Prostate gland (tissue), 2 donors: Measurements from ENCODE around the gene SLC16A8. TPM values are rescaled to one million over a fixed set of nuclear protein-coding genes. Genes with fewer than 3 reads are reported as not detected.

Experiments
- DNase-seq: peaks from one replicate; pipeline ENCODE4 v3.0.0-alpha.2; 2019; ENCODE audit warnings: low spot score
- H3K27ac ChIP-seq, 2 donors: fragments of 200-600 bp; sonication (generic); 2 replicates each; pipeline ENCODE4 v1.5.1; 2017 to 2019
- H3K27me3 ChIP-seq: fragments of 200-600 bp; sonication (generic); replicated peaks from 2 replicates; pipeline ENCODE4 v1.5.1; 2019; ENCODE audit not compliant: insufficient read depth
- H3K36me3 ChIP-seq, 2 donors: fragments of 200-600 bp; sonication (generic); 1 replicate in 1 of 2; 2 replicates in 1 of 2; pipeline versions ENCODE4 v1.5.1 to v1.8.1; 2017 to 2019
- H3K4me1 ChIP-seq: fragments of 200-600 bp; sonication (generic); replicated peaks from 2 replicates; pipeline ENCODE4 v1.5.1; 2019
- H3K4me3 ChIP-seq, 2 donors: fragments of 200-600 bp; sonication (generic); 2 replicates each; pipeline ENCODE4 v1.5.1; 2017 to 2019
- H3K9me3 ChIP-seq: fragments of 200-600 bp; sonication (generic); 2 replicates; pipeline ENCODE4 v1.5.1; 2017
- POLR2A ChIP-seq: fragments of 450-650 bp; IDR thresholded peaks from one replicate; pipeline ENCODE4 v1.6.1; 2016; ENCODE audit warnings: antibody characterized with exemption, mild to moderate bottlenecking
- POLR2AphosphoS5 ChIP-seq: sonication (generic); formaldehyde crosslinking; IDR thresholded peaks from one replicate; pipeline ENCODE4 v1.6.1; 2017; ENCODE audit warnings: antibody characterized with exemption
- WGBS: methylation state at CpG from one replicate; pipeline ENCODE4 v1.1.5; 2018; 5-methylcytosine and 5-hydroxymethylcytosine counted together
- intact Hi-C: fragments of 100-400 bp; cut with DNase I; formaldehyde crosslinking; loops from one replicate; pipeline ENCODE4 v1.14.2; 2022
- total RNA-seq, 2 donors: library from RNA; depleted of rRNA; stranded (reverse); fragments of >200 nt; gene quantifications; one replicate each; pipeline ENCODE4 v1.1.0, GENCODE V29; 2016
- TF ChIP-seq, protein P1 (sequence below), 4 experiments: fragments of 200-600 bp in 2 of 4; fragments of 450-650 bp in 2 of 4; sonication (generic) in 2 of 4; IDR thresholded peaks; 1 replicate in 3 of 4; 2 replicates in 1 of 4; pipeline ENCODE4 v1.5.1; 2016 to 2019; ENCODE audit warnings: antibody characterized with exemption in 4 of 4, mild to moderate bottlenecking in 2 of 4, moderate library complexity in 2 of 4

The SLC16A8 gene
- total RNA-seq, 2 donors from 2014 or later = 0.28 to 0.59 TPM

DNA sequence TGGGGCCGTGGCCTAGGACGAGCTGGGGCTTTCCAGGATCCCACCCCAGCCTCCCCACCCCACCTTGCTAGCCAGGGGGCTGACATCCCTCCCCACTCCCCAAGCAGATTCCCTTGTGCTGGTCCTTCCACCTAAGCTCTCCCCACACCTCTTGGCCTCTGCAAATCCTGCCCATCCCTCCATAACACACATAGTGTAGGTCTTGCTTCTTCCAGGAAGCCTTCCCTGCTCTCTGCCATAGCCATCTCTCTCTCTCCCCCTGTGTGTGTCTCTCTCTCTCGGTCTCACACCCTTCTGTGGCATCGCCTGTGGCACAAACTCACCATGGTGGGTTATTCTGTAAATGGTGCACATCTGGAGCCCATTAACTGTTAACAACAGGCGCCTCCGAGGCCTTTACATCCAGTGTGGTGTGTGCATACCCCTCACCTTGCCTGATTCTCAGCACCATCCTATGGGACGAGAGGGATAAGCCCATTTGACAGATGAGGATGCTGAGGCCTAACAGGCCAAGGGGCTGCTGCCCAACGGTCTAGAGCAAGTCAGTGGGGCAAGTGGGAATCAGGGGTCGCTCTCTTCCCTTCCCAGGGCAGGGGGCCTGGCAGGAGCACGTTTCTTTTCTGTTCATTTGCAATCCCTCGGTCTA is 49.0 kb downstream of the SLC16A8 start:
- no peaks in the 10 kb centered on the region for H3K36me3 ChIP-seq
- peak overlapping the region; percentile 49 to 70 for H3K27ac ChIP-seq
- no peaks in the 10 kb centered on the region for H3K27me3 ChIP-seq
- H3K9me3 ChIP-seq = no peaks in the 10 kb centered on the region
- WGBS = 74% methylated on average over 11 of the region's 11 CpGs
- peaks cover 14% of the 10 kb centered on the region for H3K4me1 ChIP-seq
- no peak for TF ChIP-seq POLR2AphosphoS5
- TF ChIP-seq POLR2A = no peak
- TF ChIP-seq, protein P1, sequence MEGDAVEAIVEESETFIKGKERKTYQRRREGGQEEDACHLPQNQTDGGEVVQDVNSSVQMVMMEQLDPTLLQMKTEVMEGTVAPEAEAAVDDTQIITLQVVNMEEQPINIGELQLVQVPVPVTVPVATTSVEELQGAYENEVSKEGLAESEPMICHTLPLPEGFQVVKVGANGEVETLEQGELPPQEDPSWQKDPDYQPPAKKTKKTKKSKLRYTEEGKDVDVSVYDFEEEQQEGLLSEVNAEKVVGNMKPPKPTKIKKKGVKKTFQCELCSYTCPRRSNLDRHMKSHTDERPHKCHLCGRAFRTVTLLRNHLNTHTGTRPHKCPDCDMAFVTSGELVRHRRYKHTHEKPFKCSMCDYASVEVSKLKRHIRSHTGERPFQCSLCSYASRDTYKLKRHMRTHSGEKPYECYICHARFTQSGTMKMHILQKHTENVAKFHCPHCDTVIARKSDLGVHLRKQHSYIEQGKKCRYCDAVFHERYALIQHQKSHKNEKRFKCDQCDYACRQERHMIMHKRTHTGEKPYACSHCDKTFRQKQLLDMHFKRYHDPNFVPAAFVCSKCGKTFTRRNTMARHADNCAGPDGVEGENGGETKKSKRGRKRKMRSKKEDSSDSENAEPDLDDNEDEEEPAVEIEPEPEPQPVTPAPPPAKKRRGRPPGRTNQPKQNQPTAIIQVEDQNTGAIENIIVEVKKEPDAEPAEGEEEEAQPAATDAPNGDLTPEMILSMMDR (IDR thresholded peaks at IDR 0.05) = no peak
- no peak overlapping the region for H3K4me3 ChIP-seq
- no peak for DNase-seq
- intact Hi-C loops = no loop called here

DNA sequence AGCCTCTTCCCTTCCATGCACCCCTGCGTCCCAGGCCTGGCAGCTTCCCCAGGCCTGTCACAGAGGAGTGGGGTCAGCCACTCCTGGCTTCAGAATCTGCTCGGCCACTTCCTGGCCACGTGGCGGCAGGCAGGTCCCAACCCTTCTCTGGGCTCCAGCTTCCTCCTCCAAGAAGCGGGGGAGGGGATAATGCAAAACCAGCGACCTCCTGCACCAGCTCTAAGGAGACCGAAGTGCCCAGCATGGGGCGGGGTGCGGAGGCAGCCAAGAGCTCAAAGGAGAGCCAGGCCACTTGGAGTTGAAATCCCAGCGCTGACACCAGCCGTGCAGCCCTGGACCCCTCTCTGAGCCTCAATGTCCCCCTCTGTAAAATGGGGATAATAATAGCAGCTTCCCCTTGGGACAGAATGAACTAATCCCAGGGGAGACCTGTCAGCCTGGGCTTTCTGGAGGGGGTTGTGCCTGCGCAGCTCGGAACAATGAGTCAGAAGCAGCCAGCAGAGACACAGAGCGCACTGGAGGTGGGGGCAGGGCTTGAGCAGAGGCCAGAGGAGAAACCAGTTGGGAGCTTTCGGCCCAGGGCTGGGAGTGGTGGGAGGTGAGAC is 49.6 kb downstream of the SLC16A8 start:
- no peaks in the 10 kb centered on the region for H3K9me3 ChIP-seq
- intact Hi-C loops = no loop called here
- DNase-seq = peak; percentile 51
- TF ChIP-seq POLR2A (no peak), POLR2AphosphoS5 (peak; percentile 47)
- TF ChIP-seq, protein P1 (IDR thresholded peaks at IDR 0.05) = peak in 1 of 4 experiments; percentile 5
- H3K27me3 ChIP-seq = no peaks in the 10 kb centered on the region
- H3K4me3 ChIP-seq = no peak overlapping the region
- no peaks in the 10 kb centered on the region for H3K36me3 ChIP-seq
- H3K27ac ChIP-seq = peak overlapping the region; percentile 49 to 70
- peaks cover 16% of the 10 kb centered on the region for H3K4me1 ChIP-seq
- 21% methylated on average over 8 of the region's 15 CpGs for WGBS

GRCh38 chr22:38033522-38034277 is 50.3 kb downstream of the SLC16A8 start:
- intact Hi-C loops = no loop called here
- H3K27me3 ChIP-seq = no peaks in the 10 kb centered on the region
- no peak for DNase-seq
- H3K9me3 ChIP-seq = no peaks in the 10 kb centered on the region
- TF ChIP-seq POLR2AphosphoS5 = no peak
- TF ChIP-seq, protein P1 (IDR thresholded peaks at IDR 0.05) = no peak
- no peak for TF ChIP-seq POLR2A
- H3K4me1 ChIP-seq = peaks cover 16% of the 10 kb centered on the region
- WGBS = 62% methylated on average over 25 of the region's 27 CpGs
- no peaks in the 10 kb centered on the region for H3K36me3 ChIP-seq
- no peak overlapping the region for H3K4me3 ChIP-seq
- peak overlapping the region; percentile 49 to 70 for H3K27ac ChIP-seq

DNA sequence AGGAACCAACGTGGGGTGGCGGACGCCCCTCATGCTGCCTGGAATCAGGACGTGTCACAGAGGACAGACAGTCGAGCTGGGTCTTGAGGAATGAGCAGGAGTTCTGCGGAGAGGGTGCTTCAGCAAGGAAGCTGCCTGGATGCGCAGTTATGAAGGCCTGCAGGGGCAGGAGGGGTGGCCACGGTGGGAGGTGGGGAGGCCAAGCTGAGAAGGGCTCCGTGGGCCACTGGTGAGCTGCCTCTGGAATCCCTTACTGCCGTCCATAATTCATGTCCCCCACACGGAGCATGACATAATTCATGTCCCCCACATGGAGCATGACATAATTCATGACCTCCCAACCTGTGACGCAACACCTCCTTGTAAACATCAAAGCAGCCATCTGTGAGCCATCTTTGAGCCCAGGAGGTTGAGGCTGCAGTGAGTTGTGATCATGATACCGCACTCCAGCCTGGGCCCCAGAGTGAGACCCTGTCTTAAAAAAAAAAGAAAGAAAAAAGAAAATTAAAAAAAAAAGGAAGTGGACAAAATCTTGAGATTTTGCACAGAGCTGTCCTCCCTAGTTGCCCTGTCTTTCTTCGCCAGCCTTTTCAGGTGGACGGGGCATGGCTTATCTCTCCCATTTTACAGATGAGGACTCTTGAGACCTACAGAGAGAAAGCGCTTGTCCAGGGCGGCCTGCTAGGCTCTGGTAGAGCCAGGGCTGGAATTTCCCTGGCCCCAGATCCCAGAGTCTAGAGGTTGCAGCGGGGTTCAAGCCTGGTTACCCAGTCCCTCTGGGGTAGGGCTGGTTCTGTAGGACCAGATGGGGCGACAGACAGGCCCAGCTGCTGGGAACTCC is 51.1 kb downstream of the SLC16A8 start:
- H3K27ac ChIP-seq = peak overlapping the region; percentile 20 to 49
- no peak overlapping the region for H3K4me3 ChIP-seq
- 83% methylated on average over 18 of the region's 19 CpGs for WGBS
- intact Hi-C loops = no loop called here
- no peak for DNase-seq
- peaks cover 16% of the 10 kb centered on the region for H3K4me1 ChIP-seq
- H3K9me3 ChIP-seq = no peaks in the 10 kb centered on the region
- TF ChIP-seq POLR2A (no peak), POLR2AphosphoS5 (peak; percentile 8)
- H3K27me3 ChIP-seq = no peaks in the 10 kb centered on the region
- H3K36me3 ChIP-seq = no peaks in the 10 kb centered on the region

GRCh38 chr22:38031491-38031890 is 52.5 kb downstream of the SLC16A8 start:
- TF ChIP-seq, protein P1 (IDR thresholded peaks at IDR 0.05) = no peak
- no peak for TF ChIP-seq POLR2A
- TF ChIP-seq POLR2AphosphoS5 = no peak
- Histone ChIP-seq H3K4me1 (peaks cover 16% of the 10 kb centered on the region), H3K9me3 (no peaks in the 10 kb centered on the region), H3K36me3 (no peaks in the 10 kb centered on the region), H3K27ac (no peak overlapping the region), H3K27me3 (no peaks in the 10 kb centered on the region), H3K4me3 (no peak overlapping the region)
- intact Hi-C loops = no loop called here
- 86% methylated on average over 12 of the region's 12 CpGs for WGBS
- no peak for DNase-seq
